ENCODE measurements around the gene ACTN1. TPM values are rescaled to one million over a fixed set of nuclear protein-coding genes. Genes with fewer than 3 reads are reported as not detected.

The ACTN1 gene
- total and polyA plus RNA-seq, 2 of the 8 experiments (the other 6 are each of a cell fraction or from before 2014, with no cell fraction given), result 236 to 262 TPM

GRCh38 chr14:68935761-68936214, 43.3 kb downstream of the ACTN1 start:
- Histone ChIP-seq H4K20me1 (replicated peaks in 1 of 2; ENCODE audit: control insufficient read depth in 1 of 2, insufficient read depth in 2 of 2, low read length in 2 of 2) (peaks cover 18 to 38% of the 10 kb centered on the region in 2 experiments), H3K79me1 (ENCODE audit: low read depth, low read length) (peaks cover 21% of the 10 kb centered on the region), H3K27me3 (replicated peaks in 1 of 4; ENCODE audit: control insufficient read depth in 3 of 4, extremely low read depth in 1 of 4, insufficient read depth in 3 of 4, low read length in 3 of 4) (no peaks in the 10 kb centered on the region), H3K14ac (ENCODE audit: insufficient read length) (no peak overlapping the region), H3K23ac (ENCODE audit: insufficient read length) (no peak overlapping the region), H3K9me3 (ENCODE audit: insufficient read depth in 2 of 2, low read depth in 1 of 2, low read length in 1 of 2) (no peaks in the 10 kb centered on the region), H2BK15ac (ENCODE audit: low read length) (no peak overlapping the region), H4K5ac (ENCODE audit: insufficient read length, low read depth, low read length) (no peak overlapping the region), H3K18ac (ENCODE audit: extremely low read depth, low read length) (no peak overlapping the region), H3K23me2 (ENCODE audit: low read depth, low read length) (no peaks in the 10 kb centered on the region), H2AK5ac (ENCODE audit: low read depth, low read length) (no peak overlapping the region), H3K4me2 (ENCODE audit: insufficient read depth in 1 of 2, low read depth in 2 of 2, low read length in 2 of 2) (no peak overlapping the region), H3K4ac (replicated peaks; ENCODE audit: insufficient read length, low read depth, low read length) (no peak overlapping the region), H4K8ac (ENCODE audit: extremely low read depth, insufficient read depth, low read length) (no peak overlapping the region; the same call in 1 of the 2 replicates), H2BK12ac (ENCODE audit: low read depth, low read length) (no peak overlapping the region), H2BK20ac (ENCODE audit: low read length) (no peak overlapping the region), H2BK120ac (replicated peaks; ENCODE audit: low read depth, low read length) (no peak overlapping the region), H3K56ac (replicated peaks; ENCODE audit: insufficient read length, low read depth, low read length) (no peak overlapping the region), H2BK5ac (ENCODE audit: low read depth, low read length) (no peak overlapping the region; the same call in 1 of the 2 replicates), H3K9ac (replicated peaks in 1 of 4; ENCODE audit: extremely low read depth in 1 of 4, low read depth in 3 of 4, low read length in 3 of 4) (no peak overlapping the region), H3K79me2 (ENCODE audit: control insufficient read depth in 1 of 2, insufficient read depth in 2 of 2, low read length in 2 of 2) (peaks cover 10 to 96% of the 10 kb centered on the region in 2 experiments; a peak in 3 of 4 replicates), H3K36me3 (ENCODE audit: control insufficient read depth in 2 of 4, insufficient read depth in 4 of 4, low read length in 3 of 4) (0 out of 8 replicates have a peak, but pooled peaks cover 0 to 3% (median 0%) of the 10 kb centered on the region in 4 experiments), H3K4me1 (replicated peaks in 1 of 4; ENCODE audit: control insufficient read depth in 3 of 4, insufficient read depth in 4 of 4, low read length in 3 of 4) (peaks cover 2 to 25% (median 12%) of the 10 kb centered on the region in 4 experiments), H2AFZ (ENCODE audit: low read length) (no peak overlapping the region), H3K27ac (ENCODE audit: low read depth, low read length) (no peak overlapping the region), H3K4me3 (ENCODE audit: extremely low read depth in 1 of 4, insufficient read depth in 2 of 4, low read depth in 3 of 4, low read length in 4 of 4) (no peak overlapping the region), H4K91ac (replicated peaks; ENCODE audit: insufficient read length, low read length) (no peak overlapping the region)
- WGBS, 2 experiments (ENCODE audit: extremely low coverage in 1 of 2, insufficient coverage in 1 of 2, insufficient read length in 1 of 2, insufficient replicate concordance in 2 of 2, low coverage in 1 of 2, low lambda C conversion rate in 2 of 2, missing lambda C conversion rate in 1 of 2), result 86% methylated on average over 6 of the region's 6 CpGs; no CpG with 5 or more reads in 1 of the 2 experiments
- no peak for TF ChIP-seq TAF1 (IDR thresholded peaks at IDR 0.05; ENCODE audit: low read depth, low read length)
- peak; percentile 36; the same call in 1 of the 2 replicates for TF ChIP-seq RFX5 (IDR thresholded peaks at IDR 0.05; ENCODE audit: borderline replicate concordance, low read depth, low read length)
- TF ChIP-seq SUZ12 (IDR thresholded peaks at IDR 0.05; ENCODE audit: low read length), result no peak
- TF ChIP-seq ZNF274 (IDR thresholded peaks at IDR 0.05; ENCODE audit: borderline replicate concordance, extremely low read depth, low read length), result no peak
- no peak for TF ChIP-seq YY1 (IDR thresholded peaks at IDR 0.05; ENCODE audit: low read depth, low read length)
- TF ChIP-seq ASH2L (IDR thresholded peaks at IDR 0.05; ENCODE audit: low read length), result no peak
- ChIA-PET POLR2A (ENCODE audit: partially characterized antibody) (interaction anchor here (0.6 to 1.7 kb wide), 4 partner anchors 9 to 83 kb away, joined by 4 to 5 read pairs (median 4); no protein-coding TSS in a partner anchor), CTCF (ENCODE audit: partially characterized antibody) (interaction anchor here (0.6 to 22.6 kb wide), 7 partner anchors 9 to 999 kb away, joined by 3 to 291 read pairs (median 6); no protein-coding TSS in a partner anchor)
- FAIRE-seq (no peak), DNase-seq (ENCODE audit: low read depth in 1 of 2, low spot score in 2 of 2) (no peak)

All from H1 (cell line).